ENCODE data around the gene KRT5.

Gene KRT5

GRCh38 chr12:52517005-52517835 lies 3.0 kb downstream of the KRT5 start:
- H3K27ac ChIP-seq = no peak overlapping the region
- H3K36me3 ChIP-seq (replicated peaks) = no peaks in the 10 kb centered on the region
- H3K4me3 ChIP-seq (ENCODE audit: low read depth, low read length) = no peak overlapping the region
- no peak for DNase-seq
- H3K27me3 ChIP-seq (replicated peaks) = no peaks in the 10 kb centered on the region
- in situ Hi-C loops (cut with HindIII; ENCODE audit: low pct_ligation_motif_present, low sequenced_read_pairs) = no loop called here
- TF ChIP-seq CTCF (IDR thresholded peaks at IDR 0.05; ENCODE audit: low read depth, low read length, missing control alignments) = no peak

GRCh38 chr12:52515927-52516831 lies 4.0 kb downstream of the KRT5 start:
- no peak for DNase-seq
- no peak overlapping the region for H3K27ac ChIP-seq

GRCh38 chr12:52515319-52515646 lies 4.9 kb downstream of the KRT5 start:
- Histone ChIP-seq H3K36me3 (replicated peaks) (no peaks in the 10 kb centered on the region), H3K4me3 (ENCODE audit: low read depth, low read length) (no peak overlapping the region), H3K27me3 (replicated peaks) (no peaks in the 10 kb centered on the region), H3K27ac (no peak overlapping the region)
- no peak for TF ChIP-seq CTCF (IDR thresholded peaks at IDR 0.05; ENCODE audit: low read depth, low read length, missing control alignments)
- in situ Hi-C loops (cut with HindIII; ENCODE audit: low pct_ligation_motif_present, low sequenced_read_pairs) = no loop called here
- DNase-seq = no peak

More at GRCh38 chr12:52515927-52516831, 4.0 kb downstream of the KRT5 start:
- Histone ChIP-seq H3K4me3 (ENCODE audit: low read depth, low read length) (no peak overlapping the region), H3K36me3 (replicated peaks) (no peaks in the 10 kb centered on the region), H3K27me3 (replicated peaks) (no peaks in the 10 kb centered on the region)
- in situ Hi-C loops (cut with HindIII; ENCODE audit: low pct_ligation_motif_present, low sequenced_read_pairs) = no loop called here
- TF ChIP-seq CTCF (IDR thresholded peaks at IDR 0.05; ENCODE audit: low read depth, low read length, missing control alignments) = no peak

GRCh38 chr12:52514471-52515318 lies 5.5 kb downstream of the KRT5 start:
- no peak overlapping the region for H3K27ac ChIP-seq
- no peak overlapping the region for H3K4me3 ChIP-seq (ENCODE audit: low read depth, low read length)
- H3K27me3 ChIP-seq (replicated peaks) = no peaks in the 10 kb centered on the region
- no peak for DNase-seq
- H3K36me3 ChIP-seq (replicated peaks) = no peaks in the 10 kb centered on the region
- no peak for TF ChIP-seq CTCF (IDR thresholded peaks at IDR 0.05; ENCODE audit: low read depth, low read length, missing control alignments)
- in situ Hi-C loops (cut with HindIII; ENCODE audit: low pct_ligation_motif_present, low sequenced_read_pairs) = no loop called here

GRCh38 chr12:52513736-52514135 lies 6.5 kb downstream of the KRT5 start:
- Histone ChIP-seq H3K36me3 (replicated peaks) (no peaks in the 10 kb centered on the region), H3K4me3 (ENCODE audit: low read depth, low read length) (no peak overlapping the region), H3K27ac (no peak overlapping the region), H3K27me3 (replicated peaks) (no peaks in the 10 kb centered on the region)
- no peak for DNase-seq
- in situ Hi-C loops (cut with HindIII; ENCODE audit: low pct_ligation_motif_present, low sequenced_read_pairs) = no loop called here
- no peak for TF ChIP-seq CTCF (IDR thresholded peaks at IDR 0.05; ENCODE audit: low read depth, low read length, missing control alignments)
